CD4-positive, alpha-beta T cell treated with Interferon gamma for 1 hour (primary cell): ENCODE measurements around the gene LEPR.

Experiments used
- DNase-seq: peaks from one replicate; pipeline ENCODE4 v3.0.0-alpha.2; 2020

Gene LEPR

DNA sequence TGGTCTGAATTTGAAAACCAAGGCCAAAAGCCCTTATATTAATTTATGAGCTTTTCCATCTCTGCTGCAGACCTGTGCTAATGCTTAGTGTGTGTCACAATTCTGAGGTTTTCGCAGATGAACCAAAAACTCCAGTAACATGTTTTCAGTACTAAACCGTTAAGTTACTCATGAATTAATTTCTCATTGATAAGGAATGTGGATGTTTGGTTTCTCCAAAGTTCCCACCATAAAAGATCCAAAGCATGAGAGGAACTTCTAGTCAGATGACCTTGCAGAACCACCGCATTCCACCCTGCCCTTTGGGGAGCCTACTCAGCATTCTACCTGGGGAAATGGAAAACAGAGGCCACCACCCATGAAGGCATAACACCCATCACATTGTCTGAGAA lies 7.5 kb upstream of the LEPR start:
- DNase-seq, result no peak

DNA sequence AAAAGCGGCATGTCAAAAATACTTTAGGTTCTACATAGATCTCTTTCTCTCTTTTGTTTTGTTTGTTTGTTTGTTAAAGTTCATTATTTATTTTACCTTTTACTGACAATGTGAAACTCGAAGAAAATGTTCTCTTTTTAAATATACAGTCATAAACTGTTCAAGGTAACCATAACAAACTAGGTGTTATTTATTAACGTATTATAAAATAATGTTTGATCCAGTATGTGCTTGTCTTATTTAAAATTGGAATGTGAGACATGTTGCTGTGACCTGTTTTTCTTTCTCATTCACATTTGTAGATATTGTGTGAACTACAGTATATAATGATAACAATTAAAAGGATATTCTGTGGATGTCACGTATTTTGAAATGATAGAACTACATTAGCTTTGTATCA lies 5.9 kb upstream of the LEPR start:
- DNase-seq, result no peak

DNA sequence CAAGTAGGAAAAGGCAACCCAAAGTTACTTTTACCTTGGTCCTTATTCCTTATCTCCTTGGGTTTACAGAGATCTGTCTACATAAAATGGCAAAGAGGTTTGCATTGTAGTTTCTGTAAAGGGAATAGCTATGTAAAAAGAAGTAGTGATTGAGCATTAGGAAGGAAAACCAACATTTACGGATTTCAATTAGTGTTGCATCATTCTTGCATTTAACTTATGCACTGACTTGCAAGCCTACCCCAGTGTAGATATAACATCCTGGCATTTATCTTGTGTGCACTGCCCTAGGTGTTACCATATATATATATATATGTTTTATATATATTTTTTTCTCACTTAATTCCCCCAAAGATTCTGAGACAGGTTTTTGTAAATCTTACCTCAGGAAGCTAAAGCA lies 3.7 kb upstream of the LEPR start:
- DNase-seq, result no peak

DNA sequence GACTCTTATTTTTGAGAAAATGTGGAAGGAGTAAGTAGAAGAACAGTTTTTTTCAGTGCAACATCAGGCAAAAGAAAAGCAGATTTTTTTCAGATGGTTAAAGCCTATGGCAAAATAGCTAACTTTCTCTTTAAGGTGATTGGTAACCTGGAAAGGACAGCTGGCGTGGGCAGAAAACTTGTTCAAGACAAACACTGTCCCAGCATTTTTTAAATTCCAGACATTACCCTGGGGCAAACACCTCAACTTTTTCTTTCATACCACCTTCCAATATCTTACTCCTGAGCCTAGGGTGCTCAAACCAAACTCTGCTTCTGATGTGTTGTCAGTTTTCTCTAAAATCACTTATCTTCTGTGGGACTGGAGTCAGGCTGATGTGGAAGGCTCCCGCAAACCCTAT lies 2.7 kb upstream of the LEPR start:
- no peak for DNase-seq

DNA sequence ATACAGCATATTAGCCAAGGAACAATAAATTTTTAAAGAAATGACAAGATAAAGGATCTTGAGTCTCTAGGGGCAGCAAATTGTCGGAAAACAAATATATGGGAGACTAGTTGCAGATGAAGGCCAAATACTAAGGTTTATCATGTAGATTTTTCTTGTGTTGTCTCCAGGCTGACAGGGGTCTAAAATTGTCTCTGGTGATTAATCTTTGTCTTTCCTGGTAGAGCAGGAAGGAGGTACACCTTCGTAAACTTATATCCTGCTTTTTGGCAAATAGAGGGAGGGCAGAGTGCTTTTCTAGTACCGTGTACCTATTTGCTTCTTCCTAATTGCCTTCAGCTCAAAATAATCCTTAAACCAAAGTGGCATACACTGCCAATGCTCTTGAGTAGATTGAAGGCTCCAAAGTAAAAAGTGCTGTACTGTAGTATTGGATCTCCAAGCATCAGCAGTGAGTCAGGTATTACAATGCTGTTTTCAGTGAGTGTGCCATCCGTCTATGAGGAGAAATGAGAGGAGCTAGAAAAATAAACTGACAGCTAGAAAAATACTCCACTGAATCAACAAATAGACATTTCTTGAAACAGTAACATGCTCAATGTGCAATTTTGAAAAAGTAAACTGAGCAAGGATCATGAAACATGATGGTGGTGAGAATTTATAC lies 1.8 kb upstream of the LEPR start:
- DNase-seq, result no peak

DNA sequence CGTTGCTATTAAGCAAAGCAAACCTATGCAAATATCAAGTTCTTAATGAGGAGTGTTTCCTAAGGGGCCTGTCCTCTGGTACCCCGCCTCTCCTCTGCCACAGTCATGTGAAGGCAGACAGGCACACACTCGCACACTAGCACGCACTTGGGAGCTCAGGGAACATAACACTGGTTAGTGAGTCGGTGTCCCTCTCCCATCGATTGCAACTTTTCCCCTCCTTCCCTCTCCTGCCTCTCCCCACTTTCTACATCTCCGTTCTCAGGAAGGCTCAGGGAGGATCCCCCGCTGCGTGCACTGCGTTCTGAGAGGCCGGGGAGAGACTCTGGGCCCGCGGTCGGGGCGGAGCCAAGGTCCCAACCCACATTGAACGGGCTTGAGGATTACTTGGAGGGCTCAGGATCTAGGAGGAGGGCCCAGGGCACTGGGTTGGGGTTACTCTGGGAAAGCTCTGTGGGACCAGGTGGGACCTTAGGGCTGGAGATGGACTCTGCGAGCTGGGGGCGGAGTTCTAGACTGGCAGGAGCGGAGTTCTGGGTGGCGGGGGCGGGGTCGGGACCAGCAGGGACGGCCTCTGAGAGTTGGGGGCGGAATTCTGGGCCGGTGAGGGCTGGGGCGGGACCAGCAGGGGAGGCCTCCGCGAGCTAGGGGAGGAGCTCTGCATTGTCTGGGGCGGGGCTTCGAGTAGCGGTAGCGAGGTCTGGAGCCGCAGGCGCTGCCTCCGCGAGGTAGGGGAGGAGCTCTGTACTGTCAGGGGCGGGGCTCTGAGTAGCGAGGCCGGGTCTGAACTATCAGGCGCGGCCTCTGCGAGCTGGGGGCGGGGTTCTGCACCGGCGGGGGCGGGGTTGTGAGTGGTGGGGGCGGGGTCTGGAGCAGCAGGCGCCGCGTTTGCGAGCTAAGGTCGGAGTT lies 533 bp upstream of the LEPR start:
- DNase-seq, result peak; percentile 98

DNA sequence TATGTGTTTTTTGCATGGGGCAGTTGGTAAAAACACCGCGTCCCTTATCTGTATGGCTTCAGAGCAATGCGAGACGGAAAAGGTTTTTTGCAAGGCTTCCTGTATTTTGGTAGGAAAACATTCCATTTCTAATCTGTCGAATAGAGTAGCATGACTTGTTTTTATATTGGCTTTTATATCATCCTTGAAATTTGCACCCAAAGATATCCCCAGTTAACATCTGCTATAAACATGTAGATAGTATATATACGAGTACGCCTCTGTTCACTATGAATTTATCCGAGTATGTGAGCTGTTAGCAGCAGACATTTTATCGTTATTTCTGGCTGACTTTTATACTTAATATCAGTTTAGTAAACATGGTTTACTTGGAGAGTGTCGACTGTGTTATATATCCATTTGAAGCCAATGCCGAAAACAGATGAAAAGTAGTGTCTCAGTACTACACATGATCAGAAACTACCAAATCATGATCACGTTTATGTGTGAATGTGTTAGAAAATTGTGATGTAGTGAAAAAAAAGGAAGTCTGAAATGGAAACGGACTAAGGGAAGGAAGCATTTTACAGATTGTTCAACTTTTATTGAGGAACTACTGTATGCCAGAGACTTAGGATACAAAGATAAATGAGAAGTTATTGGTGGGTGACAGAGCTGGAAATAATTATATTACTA lies 1.0 kb downstream of the LEPR start:
- DNase-seq, result no peak

DNA sequence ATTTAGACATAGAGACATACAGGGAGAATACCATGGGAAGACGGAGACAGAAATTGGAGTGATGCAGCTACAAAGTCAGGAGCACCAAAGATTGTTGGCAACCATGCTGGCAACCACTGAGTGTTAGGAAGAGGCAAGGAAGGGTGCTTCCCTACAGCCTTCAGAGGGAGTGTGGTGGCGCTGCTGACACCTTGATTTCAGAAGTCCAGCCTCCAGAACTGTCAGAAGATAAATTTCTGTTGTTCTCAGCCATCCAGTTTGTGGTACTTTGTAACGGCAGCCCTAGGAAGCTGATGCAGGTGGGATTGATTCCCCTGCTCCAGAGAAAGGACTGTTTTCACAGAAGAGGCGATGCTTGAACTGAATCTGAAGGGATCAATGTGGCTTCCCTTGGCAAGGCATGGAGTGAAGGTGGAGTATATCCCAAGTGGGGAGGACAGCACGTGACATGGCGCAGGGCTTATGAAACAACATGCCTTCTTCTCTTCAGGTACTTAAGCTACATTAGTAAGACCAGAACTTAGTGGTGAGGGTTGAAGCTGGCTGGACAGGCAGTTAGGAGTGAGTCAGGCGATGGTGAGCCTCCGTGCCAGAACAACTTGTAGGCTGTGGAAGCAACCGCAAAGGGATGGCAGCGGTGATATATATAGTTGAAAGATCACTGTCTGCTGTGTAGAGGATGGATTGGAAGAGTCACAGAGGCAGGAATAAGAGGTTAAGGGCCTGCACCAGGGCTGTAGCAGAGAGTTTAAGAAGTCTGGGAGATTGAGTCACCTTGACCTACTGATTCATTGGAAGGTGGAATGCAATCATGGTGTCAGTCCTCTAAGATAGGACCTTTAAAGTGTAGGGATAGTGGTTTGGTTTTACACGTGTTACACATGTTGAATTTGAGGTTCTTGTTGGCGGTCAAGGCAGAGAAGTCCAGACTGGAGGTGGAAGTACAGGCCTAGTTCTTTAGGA lies 2.1 kb downstream of the LEPR start:
- DNase-seq, result no peak

DNA sequence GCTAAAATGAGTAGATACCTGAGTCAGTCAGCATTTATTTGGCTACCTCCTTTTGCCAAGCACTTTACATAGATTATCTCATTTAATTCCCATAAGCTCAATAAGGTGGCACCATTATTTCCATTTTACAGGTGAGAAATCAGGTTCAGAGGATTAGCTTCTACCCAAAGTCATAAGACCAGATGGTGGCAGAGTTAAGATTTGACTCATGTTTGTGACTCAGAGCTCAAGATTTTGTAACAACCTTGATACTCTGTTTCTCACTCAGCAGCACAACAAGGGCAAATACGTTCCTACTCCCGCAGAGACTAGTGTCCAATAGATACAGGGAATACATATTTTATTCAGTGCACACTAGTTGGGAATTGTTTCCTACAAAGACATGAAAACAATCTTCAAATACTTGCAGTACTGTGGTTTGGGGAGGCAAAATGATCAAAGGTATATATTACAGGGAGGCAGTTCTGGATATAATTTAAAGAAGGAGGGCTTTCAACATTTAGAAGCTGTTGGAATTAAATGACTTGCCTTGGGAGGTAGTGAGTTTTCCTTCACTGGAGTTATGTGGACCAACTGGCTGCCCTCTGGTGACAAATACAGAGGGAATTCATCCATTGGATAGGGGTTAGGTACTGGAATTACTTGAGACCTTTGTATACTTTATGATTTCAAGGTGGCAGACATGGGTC lies 3.6 kb downstream of the LEPR start:
- DNase-seq, result no peak

DNA sequence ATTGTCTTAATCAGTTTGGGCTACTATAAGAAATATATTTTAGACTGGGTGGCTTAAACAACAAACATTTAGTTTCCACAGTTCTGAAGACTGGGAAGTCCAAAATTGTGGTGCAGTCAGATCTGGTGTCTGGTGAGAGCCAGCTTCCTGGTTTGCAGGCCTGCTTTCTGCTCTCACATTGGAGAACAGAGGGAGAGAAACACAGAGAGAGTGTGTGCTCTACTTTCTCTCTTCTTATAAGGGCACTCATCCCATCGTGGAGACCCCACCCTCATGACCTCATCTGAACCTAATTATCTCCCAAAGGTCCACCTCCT lies 4.1 kb downstream of the LEPR start:
- no peak for DNase-seq

DNA sequence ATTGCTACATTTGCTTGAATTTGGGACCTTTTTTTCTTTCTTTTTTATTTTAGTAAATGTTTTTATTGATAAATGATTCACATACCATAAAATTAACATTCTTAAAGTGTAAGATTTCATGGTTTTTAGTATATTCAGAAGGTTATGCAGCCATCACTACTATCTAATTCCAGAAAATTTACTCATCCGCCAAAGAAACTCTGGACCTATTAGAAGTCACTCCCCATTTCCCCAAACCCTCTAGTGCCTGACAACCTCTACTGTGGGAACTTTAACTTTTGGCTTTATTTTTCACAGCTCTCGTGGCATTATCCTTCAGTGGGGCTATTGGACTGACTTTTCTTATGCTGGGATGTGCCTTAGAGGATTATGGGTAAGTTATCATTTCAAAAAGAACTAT lies 4.5 kb downstream of the LEPR start:
- no peak for DNase-seq

DNA sequence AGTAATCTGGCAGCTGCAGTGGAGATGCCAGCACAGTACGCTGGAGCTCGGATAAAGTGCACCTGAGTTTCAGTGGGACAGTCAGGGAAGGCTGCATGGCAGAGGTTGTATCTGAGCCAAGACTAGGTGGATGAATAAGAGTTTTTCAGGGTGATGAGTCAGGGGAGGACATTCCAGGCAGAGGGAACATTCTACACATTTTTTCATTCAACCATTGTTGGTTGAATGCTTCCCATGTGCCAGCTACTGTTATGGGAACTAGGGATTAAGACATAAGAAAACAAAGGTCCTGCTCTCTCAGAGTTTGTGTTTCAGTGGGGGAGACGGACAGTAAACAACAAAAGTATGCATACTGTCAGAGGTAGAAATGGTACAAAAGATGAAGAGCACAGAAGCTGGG lies 5.2 kb downstream of the LEPR start:
- DNase-seq, result no peak

DNA sequence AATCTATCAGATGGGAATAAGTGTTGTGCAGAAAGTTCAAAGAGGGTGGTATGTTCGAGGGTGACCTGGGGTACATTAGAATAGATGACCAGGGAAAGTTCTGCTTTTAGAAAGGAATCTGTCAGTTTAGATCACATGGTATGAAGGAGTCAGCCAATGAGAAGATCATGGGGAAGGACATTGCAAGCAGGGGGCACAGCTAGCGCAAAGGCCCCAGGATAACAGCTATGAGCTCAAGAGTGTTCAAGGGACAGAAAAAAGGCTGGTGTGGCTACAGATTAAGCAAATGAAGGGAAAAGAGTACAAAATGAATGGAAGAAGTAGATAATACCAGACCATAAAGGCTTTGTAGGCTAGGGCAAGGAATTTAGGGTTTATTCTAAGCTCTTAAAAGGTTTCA lies 8.6 kb downstream of the LEPR start:
- no peak for DNase-seq

DNA sequence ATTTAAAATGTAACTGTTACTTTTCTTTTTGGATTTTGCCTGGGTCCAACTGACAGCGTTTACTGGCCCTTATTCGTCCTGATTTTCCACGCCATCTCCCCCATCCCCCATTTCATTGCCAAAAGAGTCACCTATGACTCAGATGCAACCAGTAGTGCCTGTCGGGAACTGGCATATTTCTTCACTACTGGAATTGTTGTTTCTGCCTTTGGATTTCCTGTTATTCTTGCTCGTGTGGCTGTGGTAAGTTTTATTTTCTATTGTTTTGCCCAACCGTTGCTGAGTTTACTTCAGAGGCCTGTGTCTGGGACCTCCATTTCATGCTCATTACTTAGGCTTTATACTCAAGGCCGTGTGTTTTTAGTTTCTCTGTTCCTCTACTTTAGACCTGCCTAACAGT lies 9.3 kb downstream of the LEPR start:
- no peak for DNase-seq

DNA sequence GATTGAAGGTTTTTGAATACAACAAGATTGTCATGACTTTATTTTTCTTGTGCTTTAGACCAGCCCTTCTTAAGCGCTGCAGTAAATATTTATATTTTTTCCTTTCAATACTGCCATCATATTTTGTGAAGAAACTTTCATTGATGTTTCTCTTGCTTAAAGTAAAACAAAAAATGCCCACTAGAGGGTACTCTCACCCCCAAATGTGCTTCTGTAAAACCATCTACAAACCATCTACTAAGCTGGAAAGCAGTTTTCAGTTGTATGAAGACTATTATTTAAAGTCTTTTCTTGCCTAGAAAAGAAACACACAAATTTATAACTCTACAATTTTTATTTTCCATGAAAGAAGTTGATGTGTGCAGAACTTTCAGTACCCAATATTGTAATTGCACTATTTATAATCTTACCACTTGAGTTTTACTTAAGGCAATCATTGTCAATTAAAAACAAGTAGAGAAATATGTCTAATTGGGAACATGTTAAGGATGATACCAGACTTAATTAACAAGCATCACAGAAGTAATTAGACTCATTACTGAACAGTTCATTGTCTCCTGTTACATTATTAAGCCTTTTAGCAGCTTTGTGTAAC lies 10.7 kb downstream of the LEPR start:
- DNase-seq, result no peak

DNA sequence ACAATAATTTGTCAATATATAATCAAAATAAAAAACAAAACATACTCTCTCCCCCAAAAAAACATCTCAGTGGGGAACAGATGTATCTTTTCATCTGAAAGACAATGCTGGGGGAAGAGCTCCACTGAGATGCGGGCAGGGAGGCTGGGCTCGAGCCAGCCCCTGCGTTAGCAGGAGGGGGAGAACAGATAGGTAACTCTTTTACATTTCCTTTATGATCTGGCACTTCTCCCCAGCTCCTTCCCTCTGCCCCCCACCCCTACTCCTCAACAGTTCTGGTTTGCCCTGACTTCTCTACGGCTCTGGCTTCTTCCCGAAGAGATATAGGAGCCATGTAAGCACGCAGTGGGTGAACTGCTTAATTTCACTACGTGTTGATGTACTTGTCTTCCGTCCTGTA lies 12.4 kb downstream of the LEPR start:
- DNase-seq, result no peak

DNA sequence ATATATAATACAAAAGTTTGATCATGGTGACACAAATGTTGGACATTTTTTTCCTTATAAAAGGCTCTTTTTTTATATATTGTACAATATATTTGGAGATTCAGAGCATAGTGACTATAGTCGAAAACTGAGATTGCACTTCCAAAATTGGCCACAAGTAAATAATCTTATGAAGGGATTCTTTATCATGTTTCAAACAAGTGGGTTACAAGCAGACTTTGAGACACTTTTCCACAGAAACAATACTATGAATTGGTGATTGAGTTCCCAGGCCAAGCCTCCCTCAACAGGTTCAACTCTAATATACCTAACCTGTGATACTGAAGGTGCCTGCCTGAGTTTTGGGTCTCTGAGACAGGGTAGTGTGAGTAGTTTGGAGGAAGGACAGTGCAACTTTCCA lies 13.8 kb downstream of the LEPR start:
- no peak for DNase-seq

DNA sequence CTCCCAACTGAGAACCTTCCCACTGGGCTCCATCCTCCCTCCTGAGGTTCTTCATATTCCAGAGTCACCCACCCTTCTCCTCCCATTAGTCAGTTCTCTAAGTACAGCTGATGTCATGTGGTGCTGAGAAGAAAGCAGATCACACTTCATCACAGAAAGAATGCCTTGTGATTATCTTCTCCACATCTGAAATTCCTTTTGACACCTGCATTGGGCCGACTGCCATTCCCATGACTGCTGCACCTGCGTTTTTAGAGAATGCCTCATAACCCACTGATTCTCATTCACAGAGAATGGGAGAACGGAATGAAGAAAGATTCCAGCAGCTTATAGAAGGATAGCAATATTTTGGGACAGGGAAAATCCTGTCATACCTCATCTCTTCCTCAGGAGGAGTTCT lies 14.3 kb downstream of the LEPR start:
- DNase-seq, result no peak

DNA sequence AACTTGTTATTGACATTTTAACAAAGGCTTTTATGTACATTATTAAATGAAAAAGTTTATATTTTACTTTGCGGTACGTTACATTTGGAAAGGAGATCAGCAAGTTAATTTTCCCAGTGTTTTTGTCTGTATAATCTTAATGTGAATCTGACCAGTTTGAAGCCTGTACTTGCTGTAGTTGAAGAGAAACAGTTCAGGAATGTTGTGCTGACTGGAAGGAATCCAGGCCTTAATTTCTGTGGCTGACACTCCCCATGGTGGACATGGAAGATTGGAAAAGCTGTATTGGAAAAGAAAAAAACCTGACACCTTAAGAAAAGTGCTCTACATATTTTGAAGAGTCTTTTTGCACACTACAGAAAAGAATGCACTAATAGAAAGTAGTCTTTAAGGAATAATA lies 15.5 kb downstream of the LEPR start:
- DNase-seq, result no peak

DNA sequence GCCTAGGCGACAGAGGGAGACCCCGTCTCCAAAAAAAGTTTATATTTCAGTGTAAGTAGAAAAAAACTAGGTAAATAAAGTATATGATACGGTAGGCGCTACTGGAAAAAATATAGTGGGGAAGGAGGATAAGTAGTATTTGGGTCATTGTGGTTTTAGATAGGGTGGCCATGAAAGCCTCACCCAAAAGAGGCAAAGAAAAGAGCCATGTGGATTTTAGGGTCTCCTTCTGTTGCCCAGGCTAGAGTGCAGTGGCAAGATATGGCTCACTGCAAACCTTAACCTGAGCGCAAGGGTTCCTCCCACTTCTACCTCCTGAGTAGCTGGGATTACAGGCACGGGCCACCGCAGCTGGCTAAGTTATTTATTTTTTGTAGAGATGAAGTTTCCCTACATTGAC lies 17.1 kb downstream of the LEPR start:
- no peak for DNase-seq

DNA sequence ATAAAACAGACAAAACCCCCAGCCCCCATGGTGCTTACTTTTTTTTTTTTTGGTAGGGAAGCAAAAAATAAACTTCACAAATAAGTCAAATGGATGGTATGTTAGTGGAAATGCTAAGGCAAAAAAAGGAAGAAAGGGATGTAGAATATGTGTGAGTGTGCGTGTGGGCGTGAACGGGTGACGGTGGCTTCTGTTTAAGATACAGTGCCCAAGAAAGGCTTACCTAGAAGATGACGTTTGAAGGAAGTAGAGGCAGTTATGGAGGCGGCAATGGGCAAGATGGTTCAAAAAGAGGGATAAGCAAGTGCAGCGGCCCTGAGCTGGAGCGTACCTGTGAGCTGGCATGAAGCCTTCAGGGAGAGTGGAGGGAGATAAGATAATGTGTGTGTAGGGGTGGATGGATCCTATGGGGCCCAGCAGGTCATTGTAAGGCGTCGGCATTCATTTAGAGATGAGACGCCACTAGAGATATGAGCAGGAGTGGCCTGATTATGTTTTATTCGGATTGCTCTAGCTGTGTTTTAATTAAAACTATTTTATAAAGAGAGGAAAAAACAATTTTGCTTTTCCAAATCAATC lies 19.9 kb downstream of the LEPR start:
- DNase-seq, result no peak

DNA sequence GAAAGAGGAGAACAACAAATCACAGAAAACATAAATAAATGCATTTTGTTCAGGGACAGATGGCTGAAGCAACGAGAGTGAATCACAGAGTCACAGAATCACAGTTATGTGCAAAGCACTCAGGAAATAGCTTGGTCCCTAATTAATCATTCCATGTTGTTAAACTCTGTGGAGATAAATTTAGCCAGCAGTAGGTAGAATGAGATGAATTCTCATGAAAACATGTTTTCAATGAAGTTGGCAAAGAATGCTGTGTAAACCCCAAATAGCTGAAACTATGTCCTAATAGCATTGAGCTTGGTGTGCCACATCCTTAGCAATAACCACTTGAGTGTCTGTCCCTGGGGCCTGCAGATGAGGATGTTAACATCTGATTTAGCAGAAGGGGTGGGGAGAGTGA lies 20.4 kb downstream of the LEPR start:
- no peak for DNase-seq
